Naive thymus-derived CD4-positive, alpha-beta T cell (primary cell): ENCODE measurements around the gene PPP1R10. TPM values are rescaled to one million over a fixed set of nuclear protein-coding genes. Genes with fewer than 3 reads are reported as not detected.

Experiments
- ATAC-seq: fragments of 150-1000 bp; cut with Tn5 transposase; 2 replicates; pipeline ENCODE4 v1.10.0; 2021; ENCODE audit warnings: mild to moderate bottlenecking, moderate library complexity
- CTCF ChIA-PET: fragments of 350-600 bp; sonication (Branson Sonifier 250); formaldehyde crosslinking; loops from one replicate; lab custom pipeline; 2021; ENCODE audit warnings: antibody characterized with exemption; lab: Charles Lee
- POLR2A ChIA-PET: fragments of 350-600 bp; sonication (Branson Sonifier 250); formaldehyde crosslinking; loops from one replicate; lab custom pipeline; 2021; ENCODE audit warnings: antibody characterized with exemption, inconsistent platforms; lab: Charles Lee
- DNase-seq, 9 donors: peaks; one replicate each; pipeline versions ENCODE4 v3.0.0 to v3.0.0-alpha.2; 2020 to 2022; ENCODE audit warnings: mixed read lengths in 1 of 9
- H3K27ac ChIP-seq: one replicate; pipeline ENCODE4 v1.7.0; 2013; ENCODE audit warnings: mild to moderate bottlenecking, low read depth, low read length, moderate library complexity
- H3K27me3 ChIP-seq, 2 donors: one replicate each; pipeline ENCODE4 v1.7.0; 2013; ENCODE audit warnings: low read length in 2 of 2, mild to moderate bottlenecking in 2 of 2, moderate library complexity in 2 of 2; ENCODE audit not compliant: control insufficient read depth in 2 of 2, insufficient read depth in 2 of 2
- H3K36me3 ChIP-seq, 3 experiments: 1 replicate in 2 of 3; 2 replicates in 1 of 3; pipeline ENCODE4 v1.7.0; 2013; ENCODE audit warnings: low read length in 3 of 3, mild to moderate bottlenecking in 3 of 3, moderate library complexity in 1 of 3; ENCODE audit not compliant: insufficient read depth in 3 of 3, control insufficient read depth in 2 of 3
- H3K4me1 ChIP-seq, 2 donors: one replicate each; pipeline ENCODE4 v1.7.0; 2013; ENCODE audit warnings: low read length in 2 of 2, mild to moderate bottlenecking in 2 of 2, moderate library complexity in 1 of 2; ENCODE audit not compliant: control insufficient read depth in 2 of 2, insufficient read depth in 2 of 2
- H3K4me3 ChIP-seq: 2 replicates; pipeline ENCODE4 v1.7.0; 2013; ENCODE audit warnings: mild to moderate bottlenecking, low read length
- H3K9me3 ChIP-seq, 3 experiments: 1 replicate in 2 of 3; 2 replicates in 1 of 3; pipeline ENCODE4 v1.7.0; 2013; ENCODE audit warnings: low read length in 3 of 3; ENCODE audit not compliant: control insufficient read depth in 2 of 3
- H3K27ac Mint-ChIP-seq, 9 donors: one replicate each; pipeline ENCODE4 v1.8.0; 2020 to 2022; ENCODE audit warnings: mixed read lengths in 9 of 9, mild to moderate bottlenecking in 8 of 9, moderate library complexity in 5 of 9, inconsistent platforms in 2 of 9
- H3K27me3 Mint-ChIP-seq, 5 donors: one replicate each; pipeline ENCODE4 v1.8.0; 2021 to 2022; ENCODE audit warnings: mixed read lengths in 5 of 5, mild to moderate bottlenecking in 1 of 5
- H3K36me3 Mint-ChIP-seq, 5 donors: one replicate each; pipeline ENCODE4 v1.8.0; 2020 to 2022; ENCODE audit warnings: mixed read lengths in 5 of 5, mild to moderate bottlenecking in 3 of 5, inconsistent platforms in 1 of 5
- H3K4me1 Mint-ChIP-seq, 7 donors: one replicate each; pipeline ENCODE4 v1.8.0; 2020 to 2022; ENCODE audit warnings: mixed read lengths in 7 of 7, mild to moderate bottlenecking in 3 of 7, inconsistent platforms in 1 of 7
- H3K4me3 Mint-ChIP-seq, 10 donors: one replicate each; pipeline ENCODE4 v1.8.0; 2020 to 2022; ENCODE audit warnings: mild to moderate bottlenecking in 10 of 10, mixed read lengths in 10 of 10, moderate library complexity in 6 of 10, inconsistent platforms in 2 of 10
- H3K9me3 Mint-ChIP-seq, 11 donors: one replicate each; pipeline ENCODE4 v1.8.0; 2020 to 2022; ENCODE audit warnings: mixed read lengths in 11 of 11, mild to moderate bottlenecking in 4 of 11, inconsistent platforms in 1 of 11, moderate library complexity in 1 of 11
- intact Hi-C, 2 donors: fragments of 100-400 bp; cut with micrococcal nuclease; formaldehyde crosslinking; loops; one replicate each; pipeline ENCODE4 v1.15.1; 2023
- polyA plus RNA-seq, 2 donors: library from polyadenylated mRNA; unstranded; fragments of 300-500 nt; fragmentation: Illumina TruSeq; gene quantifications; one replicate each; pipeline ENCODE4 v1.2.3, GENCODE V29; 2021
- total RNA-seq, 6 experiments: library from RNA in 5 of 6; stranded (reverse) in 5 of 6; gene quantifications; 1 replicate in 5 of 6; 2 replicates in 1 of 6; pipeline ENCODE4 v1.2.3 and lab custom pipeline; 2021 to 2026

PPP1R10 gene
- total and polyA plus RNA-seq, 7 experiments from 2014 or later: 21.6 to 286 (median 114) TPM

DNA sequence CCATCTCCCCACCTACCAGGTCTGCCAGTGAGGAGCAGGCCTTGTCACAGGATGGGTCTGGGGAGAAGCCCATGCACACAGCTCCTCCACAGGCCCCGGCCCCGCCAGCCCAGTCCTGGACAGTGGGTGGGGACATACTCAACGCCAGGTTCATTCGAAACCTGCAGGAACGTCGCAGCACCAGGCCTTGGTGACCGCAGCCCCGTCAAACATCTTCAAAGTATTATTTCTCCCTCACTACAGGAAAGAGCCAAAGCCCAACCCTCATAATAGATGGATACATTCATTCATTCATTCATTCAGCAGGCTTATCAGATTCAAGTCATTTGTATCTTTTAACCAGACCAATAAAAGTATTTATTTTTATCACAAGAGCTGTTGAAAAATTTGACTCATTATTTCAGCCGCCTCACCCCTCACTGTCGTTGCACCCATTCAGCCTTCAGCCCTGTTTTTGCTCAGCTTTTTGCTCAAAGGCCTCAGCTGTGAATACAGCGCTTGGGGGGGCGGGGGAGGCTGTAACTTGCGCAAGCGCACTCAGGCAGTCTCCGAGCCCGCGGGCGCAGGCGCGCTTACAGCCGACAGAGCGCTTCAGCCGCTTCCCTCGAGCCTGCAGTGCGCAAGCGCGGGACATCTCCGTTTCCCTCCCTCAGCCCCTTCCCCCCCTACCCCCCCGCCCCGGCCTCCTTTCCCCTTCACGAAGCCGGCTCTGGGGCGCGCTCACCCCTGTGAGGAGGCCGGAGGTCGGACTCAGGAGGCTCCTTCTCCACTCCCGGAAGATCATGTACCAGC lies 29.6 kb upstream of the PPP1R10 start, which contains the start of gene C6orf136:
Gene C6orf136 (plus strand): TSS at position 684 of the 792 bp plus-strand sequence. CDS start 99 bp downstream, at position 783.
- Mint-ChIP-seq H3K4me3 (peak within 1 kb of the TSS; percentile 82 to 93 (median 88)), H3K9me3 (no peaks in the 10 kb centered on the region), H3K27ac (peak within 1 kb of the TSS; percentile 79 to 93 (median 91)), H3K4me1 (peaks cover 24 to 38% (median 32%) of the 10 kb centered on the region in 7 donors), H3K36me3 (peaks cover 0 to 8% (median 7%) of the 10 kb centered on the region in 5 donors), H3K27me3 (no peaks in the 10 kb centered on the region)
- ChIA-PET POLR2A (interaction anchor here (0.6 to 3.8 kb wide), 8 partner anchors 9 to 104 kb away, joined by 3 to 22 read pairs (median 4); partner anchors contain the start of genes MRPS18B and PPP1R10), CTCF (no interaction called here)
- peak in 8 of 9 donors; percentile 77 to 94 (median 92) for DNase-seq
- peak within 1 kb of the TSS; percentile 91 for H3K27ac ChIP-seq
- H3K36me3 ChIP-seq: peaks cover 0 to 26% (median 5%) of the 10 kb centered on the region in 3 experiments
- H3K4me3 ChIP-seq: peak within 1 kb of the TSS; percentile 93
- peaks cover 11 to 17% of the 10 kb centered on the region in 2 donors for H3K4me1 ChIP-seq
- no peaks in the 10 kb centered on the region for H3K9me3 ChIP-seq
- no peaks in the 10 kb centered on the region for H3K27me3 ChIP-seq
- peak; percentile 90 for ATAC-seq
- intact Hi-C loops: loop anchor here (1.0 to 5.0 kb wide), 9 partner anchors 20 to 511 kb away; partner anchors contain the start of genes ABCF1 (in 2 of the 2), ATAT1 (in 2 of the 2), DHX16 (in 2 of the 2) and MDC1 (in 2 of the 2)

DNA sequence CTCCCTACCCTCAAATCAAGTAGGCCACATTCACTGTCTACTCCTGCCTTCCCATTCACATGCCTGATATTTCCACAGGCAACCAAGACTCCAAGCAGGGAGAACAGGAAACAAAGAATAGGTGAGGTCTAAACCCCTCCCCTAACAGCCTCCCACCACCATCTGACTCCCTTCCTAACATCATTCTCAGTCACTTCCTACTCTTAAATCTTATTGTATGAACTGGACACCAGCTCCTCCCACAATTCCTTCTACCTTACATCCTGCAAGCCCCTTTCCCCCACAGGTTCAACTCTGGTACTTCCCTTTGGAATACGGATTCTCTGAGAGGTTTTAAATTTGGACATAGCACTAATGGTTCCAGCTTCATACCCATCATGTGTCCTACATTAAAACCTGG lies 28.9 kb upstream of the PPP1R10 start:
- ChIA-PET CTCF (no interaction called here), POLR2A (interaction anchor here (0.6 to 3.8 kb wide), 7 partner anchors 8 to 101 kb away, joined by 3 to 22 read pairs (median 5); partner anchors contain the start of genes MRPS18B and PPP1R10)
- Mint-ChIP-seq H3K4me3 (peak overlapping the region in 8 of 10 donors; percentile 82 to 93 (median 88)), H3K27me3 (no peaks in the 10 kb centered on the region), H3K4me1 (peaks cover 27 to 45% (median 38%) of the 10 kb centered on the region in 7 donors), H3K36me3 (peaks cover 0 to 9% (median 7%) of the 10 kb centered on the region in 5 donors), H3K27ac (peak overlapping the region; percentile 27 to 93 (median 80)), H3K9me3 (no peaks in the 10 kb centered on the region)
- Histone ChIP-seq H3K4me3 (no peak overlapping the region), H3K27me3 (no peaks in the 10 kb centered on the region), H3K9me3 (no peaks in the 10 kb centered on the region), H3K27ac (peak overlapping the region; percentile 91), H3K36me3 (peaks cover 0 to 20% (median 2%) of the 10 kb centered on the region in 3 experiments), H3K4me1 (peaks cover 11 to 22% of the 10 kb centered on the region in 2 donors)
- no peak for DNase-seq
- no peak for ATAC-seq
- intact Hi-C loops: loop anchor here (2.0 to 5.0 kb wide), 2 partner anchors 19 to 511 kb away; partner anchors contain the start of genes ATAT1 (in 1 of the 2), CCHCR1 (in 1 of the 2) and TCF19 (in 1 of the 2)

DNA sequence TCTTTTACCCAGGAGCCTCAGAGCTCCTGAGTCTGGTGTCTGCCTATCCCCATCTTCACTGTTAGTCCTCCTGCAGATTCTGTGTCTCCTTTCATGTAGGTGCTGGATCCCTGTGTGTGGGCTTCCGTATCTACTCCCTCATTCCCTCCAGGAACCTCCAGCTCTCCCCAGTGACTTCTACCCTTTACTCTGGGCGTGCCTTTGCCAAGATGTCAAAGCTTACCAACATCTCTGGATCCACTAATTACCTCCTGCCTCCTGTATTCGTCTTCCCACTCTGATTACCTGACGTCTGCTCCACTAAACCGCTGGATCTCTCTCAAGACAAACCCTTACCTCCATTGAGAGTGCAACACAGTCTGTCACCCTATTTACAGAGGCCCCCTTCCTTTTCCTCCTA lies 27.7 kb upstream of the PPP1R10 start:
- intact Hi-C loops: loop anchor here in 1 of 2 donors (5.0 kb wide), 1 partner anchor 513 kb away; the partner anchor contains the start of genes CCHCR1 and TCF19
- Mint-ChIP-seq H3K4me1 (peaks cover 30 to 52% (median 46%) of the 10 kb centered on the region in 7 donors), H3K9me3 (no peaks in the 10 kb centered on the region), H3K27me3 (no peaks in the 10 kb centered on the region), H3K4me3 (peak overlapping the region in 1 of 10 donors; percentile 6), H3K27ac (peak overlapping the region in 4 of 9 donors; percentile 18 to 93 (median 71)), H3K36me3 (peaks cover 0 to 8% (median 5%) of the 10 kb centered on the region in 5 donors)
- Histone ChIP-seq H3K36me3 (peaks cover 0 to 16% (median 0%) of the 10 kb centered on the region in 3 experiments), H3K27ac (no peak overlapping the region), H3K4me1 (peaks cover 11 to 26% of the 10 kb centered on the region in 2 donors), H3K27me3 (no peaks in the 10 kb centered on the region), H3K9me3 (no peaks in the 10 kb centered on the region), H3K4me3 (no peak overlapping the region)
- POLR2A ChIA-PET: interaction anchor here (0.7 to 3.8 kb wide), 5 partner anchors 25 to 47 kb away, joined by 3 to 22 read pairs (median 3); partner anchors contain the start of genes MRPS18B and PPP1R10
- no peak for ATAC-seq
- CTCF ChIA-PET: interaction anchor here (0.7 to 1.5 kb wide), 2 partner anchors 48 to 113 kb away, joined by 3 read pairs; no protein-coding TSS in a partner anchor
- no peak for DNase-seq

DNA sequence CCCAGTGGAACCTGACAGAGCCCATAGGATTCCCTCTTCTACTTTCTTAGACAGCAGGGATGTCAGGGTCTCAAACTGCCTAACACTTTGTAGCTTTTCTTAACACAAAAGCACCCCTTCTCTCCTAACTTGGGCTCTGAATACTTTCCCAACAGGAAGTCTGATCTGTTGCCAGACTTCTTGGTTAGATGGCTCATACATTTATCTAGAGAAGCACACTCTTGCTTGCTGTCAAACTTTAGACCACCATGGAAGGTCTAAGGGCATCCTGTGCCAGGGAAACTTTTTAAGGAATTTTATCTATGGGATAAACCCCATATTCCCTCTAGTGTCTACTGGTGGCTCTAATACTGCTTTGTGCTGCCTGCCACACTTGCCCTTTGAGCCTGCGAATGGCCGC lies 26.6 kb upstream of the PPP1R10 start:
- ChIA-PET POLR2A (interaction anchor here (1.3 to 3.8 kb wide), 2 partner anchors 26 to 28 kb away, joined by 3 to 22 read pairs; partner anchors contain the start of gene MRPS18B), CTCF (no interaction called here)
- intact Hi-C loops: no loop called here
- DNase-seq (no peak), ATAC-seq (no peak)
- Histone ChIP-seq H3K36me3 (peaks cover 0 to 16% (median 0%) of the 10 kb centered on the region in 3 experiments), H3K4me3 (no peak overlapping the region), H3K4me1 (peaks cover 11 to 26% of the 10 kb centered on the region in 2 donors), H3K9me3 (no peaks in the 10 kb centered on the region), H3K27me3 (no peaks in the 10 kb centered on the region), H3K27ac (no peak overlapping the region)
- H3K4me3 Mint-ChIP-seq: no peak overlapping the region
- peaks cover 27 to 49% (median 46%) of the 10 kb centered on the region in 7 donors for H3K4me1 Mint-ChIP-seq
- H3K27me3 Mint-ChIP-seq: no peaks in the 10 kb centered on the region
- no peaks in the 10 kb centered on the region for H3K9me3 Mint-ChIP-seq
- H3K27ac Mint-ChIP-seq: peak overlapping the region in 1 of 9 donors; percentile 18
- peaks cover 0 to 8% (median 3%) of the 10 kb centered on the region in 5 donors for H3K36me3 Mint-ChIP-seq

DNA sequence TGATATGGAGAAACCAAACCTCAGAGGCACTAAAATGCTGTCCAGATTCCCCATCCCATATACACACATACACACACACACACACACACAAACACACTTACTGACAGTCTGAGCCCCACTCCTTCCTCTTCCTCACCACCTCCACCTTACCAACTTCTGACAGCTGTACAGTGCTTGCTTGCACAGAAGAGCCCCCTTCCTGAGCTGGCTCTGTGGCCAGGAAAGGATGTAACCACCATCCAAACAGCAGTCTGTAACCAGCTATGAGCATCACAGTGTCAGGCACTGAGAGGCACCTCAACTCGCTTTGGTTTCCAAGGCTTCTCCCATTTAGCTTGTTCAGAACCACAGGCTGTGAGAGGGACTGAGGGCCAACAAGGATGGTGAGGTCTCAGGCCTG lies 24.0 kb upstream of the PPP1R10 start:
- Mint-ChIP-seq H3K4me3 (peak overlapping the region in 7 of 10 donors; percentile 1 to 57 (median 15)), H3K36me3 (peaks cover 0 to 8% (median 6%) of the 10 kb centered on the region in 5 donors), H3K27ac (peak overlapping the region in 8 of 9 donors; percentile 27 to 89 (median 62)), H3K4me1 (peaks cover 19 to 34% (median 31%) of the 10 kb centered on the region in 7 donors), H3K27me3 (no peaks in the 10 kb centered on the region), H3K9me3 (no peaks in the 10 kb centered on the region)
- intact Hi-C loops: no loop called here
- no peak for ATAC-seq
- Histone ChIP-seq H3K27ac (peak overlapping the region; percentile 11), H3K27me3 (no peaks in the 10 kb centered on the region), H3K9me3 (no peaks in the 10 kb centered on the region), H3K4me3 (no peak overlapping the region), H3K4me1 (peaks cover 0 to 11% of the 10 kb centered on the region in 2 donors), H3K36me3 (peaks cover 0 to 10% (median 0%) of the 10 kb centered on the region in 3 experiments)
- POLR2A ChIA-PET: interaction anchor here (0.6 to 1.6 kb wide), 9 partner anchors 11 to 150 kb away, joined by 3 to 8 read pairs (median 3); partner anchors contain the start of genes MRPS18B and PPP1R10
- CTCF ChIA-PET: interaction anchor here (0.6 to 2.1 kb wide), 11 partner anchors 28 to 485 kb away, joined by 3 to 6 read pairs (median 3); partner anchors contain the start of gene DHX16
- peak in 1 of 9 donors; percentile 12 for DNase-seq
